Fibroblast of the aortic adventitia (primary cell): ENCODE results near the gene BRD7. TPM values are rescaled to one million over a fixed set of nuclear protein-coding genes. Genes with fewer than 3 reads are reported as not detected.
A peak's percentile ranks its signal among the peaks of the same experiment; 100 is the strongest.

Source experiments
- DNase-seq: peaks from one replicate; pipeline ENCODE4 v3.0.0-alpha.2; 2010; ENCODE audit warnings: low read depth
- H3K4me3 ChIP-seq: 2 replicates; pipeline ENCODE4 v1.5.1; 2011; ENCODE audit warnings: low read depth, mild to moderate bottlenecking, control low read depth, low read length, moderate library complexity
- total RNA-seq: library from RNA; depleted of rRNA; stranded (reverse); fragments of >200 nt; gene quantifications from 2 replicates; pipeline ENCODE4 v1.2.3, GENCODE V29; 2012; ENCODE audit warnings: low replicate concordance
- TF ChIP-seq, protein P1 (sequence below): IDR thresholded peaks from 2 replicates; pipeline ENCODE4 v1.5.1; 2011; ENCODE audit warnings: mild to moderate bottlenecking, low read length, control low read depth, inconsistent platforms; ENCODE audit not compliant: insufficient read depth

The BRD7 gene
- total RNA-seq, 1 donor = 34.0 TPM

DNA sequence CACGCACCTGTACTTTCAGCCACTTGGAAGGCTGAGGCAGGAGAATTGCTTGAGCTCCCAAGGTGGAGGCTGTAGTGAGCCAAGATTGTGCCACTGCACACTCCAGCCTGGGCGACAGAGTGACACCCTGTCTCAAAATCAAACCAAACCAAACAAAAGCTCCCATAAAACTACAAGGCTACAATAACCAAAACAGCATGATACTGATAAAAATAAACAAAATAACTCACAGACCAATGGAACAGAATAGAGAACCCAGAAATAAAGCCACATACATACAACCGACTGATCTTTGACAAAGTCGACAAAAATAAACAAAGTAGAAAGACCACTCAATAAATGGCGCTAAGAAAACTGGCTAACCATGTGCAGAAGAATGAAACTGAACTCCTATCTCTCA is 37.2 kb downstream of the BRD7 start:
- H3K4me3 ChIP-seq = no peak overlapping the region
- TF ChIP-seq, protein P1, sequence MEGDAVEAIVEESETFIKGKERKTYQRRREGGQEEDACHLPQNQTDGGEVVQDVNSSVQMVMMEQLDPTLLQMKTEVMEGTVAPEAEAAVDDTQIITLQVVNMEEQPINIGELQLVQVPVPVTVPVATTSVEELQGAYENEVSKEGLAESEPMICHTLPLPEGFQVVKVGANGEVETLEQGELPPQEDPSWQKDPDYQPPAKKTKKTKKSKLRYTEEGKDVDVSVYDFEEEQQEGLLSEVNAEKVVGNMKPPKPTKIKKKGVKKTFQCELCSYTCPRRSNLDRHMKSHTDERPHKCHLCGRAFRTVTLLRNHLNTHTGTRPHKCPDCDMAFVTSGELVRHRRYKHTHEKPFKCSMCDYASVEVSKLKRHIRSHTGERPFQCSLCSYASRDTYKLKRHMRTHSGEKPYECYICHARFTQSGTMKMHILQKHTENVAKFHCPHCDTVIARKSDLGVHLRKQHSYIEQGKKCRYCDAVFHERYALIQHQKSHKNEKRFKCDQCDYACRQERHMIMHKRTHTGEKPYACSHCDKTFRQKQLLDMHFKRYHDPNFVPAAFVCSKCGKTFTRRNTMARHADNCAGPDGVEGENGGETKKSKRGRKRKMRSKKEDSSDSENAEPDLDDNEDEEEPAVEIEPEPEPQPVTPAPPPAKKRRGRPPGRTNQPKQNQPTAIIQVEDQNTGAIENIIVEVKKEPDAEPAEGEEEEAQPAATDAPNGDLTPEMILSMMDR = no peak
- DNase-seq = no peak

DNA sequence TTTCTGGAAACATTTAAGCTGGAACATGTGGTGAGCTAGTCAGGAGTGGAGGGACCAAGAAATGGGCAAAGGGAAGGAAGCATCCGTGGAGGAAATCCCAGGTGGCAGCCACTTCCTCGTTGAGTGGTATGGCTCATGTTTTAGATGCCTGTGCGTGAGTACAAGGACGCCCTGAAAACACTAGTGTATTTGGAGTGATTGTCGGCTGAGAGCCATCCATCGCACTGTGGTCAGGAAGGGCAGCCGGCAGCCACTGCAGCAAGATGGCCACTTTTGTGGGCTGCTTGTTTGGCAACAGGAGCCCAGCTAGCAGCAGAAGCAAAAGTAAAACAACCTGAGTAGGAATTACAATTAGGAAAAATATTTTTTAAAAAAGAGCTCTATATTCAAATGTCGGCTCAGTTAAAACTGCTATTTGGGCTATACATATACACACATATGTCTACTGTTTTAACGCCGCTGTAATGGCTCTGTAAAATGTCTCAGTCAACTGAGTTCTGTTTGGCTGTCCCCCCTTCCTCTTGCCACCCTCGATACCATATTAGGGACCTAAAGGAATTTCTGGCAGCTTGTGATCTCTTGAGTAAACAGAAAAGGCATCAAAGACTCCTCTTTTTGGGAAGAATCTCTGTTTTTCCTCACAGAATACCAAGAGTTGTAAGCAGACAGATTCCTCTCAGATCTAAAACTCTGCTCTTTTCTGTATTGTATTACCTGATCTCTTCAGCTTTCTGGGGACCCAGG is 39.2 kb downstream of the BRD7 start:
- no peak overlapping the region for H3K4me3 ChIP-seq
- no peak for DNase-seq
- TF ChIP-seq, protein P1 = no peak

DNA sequence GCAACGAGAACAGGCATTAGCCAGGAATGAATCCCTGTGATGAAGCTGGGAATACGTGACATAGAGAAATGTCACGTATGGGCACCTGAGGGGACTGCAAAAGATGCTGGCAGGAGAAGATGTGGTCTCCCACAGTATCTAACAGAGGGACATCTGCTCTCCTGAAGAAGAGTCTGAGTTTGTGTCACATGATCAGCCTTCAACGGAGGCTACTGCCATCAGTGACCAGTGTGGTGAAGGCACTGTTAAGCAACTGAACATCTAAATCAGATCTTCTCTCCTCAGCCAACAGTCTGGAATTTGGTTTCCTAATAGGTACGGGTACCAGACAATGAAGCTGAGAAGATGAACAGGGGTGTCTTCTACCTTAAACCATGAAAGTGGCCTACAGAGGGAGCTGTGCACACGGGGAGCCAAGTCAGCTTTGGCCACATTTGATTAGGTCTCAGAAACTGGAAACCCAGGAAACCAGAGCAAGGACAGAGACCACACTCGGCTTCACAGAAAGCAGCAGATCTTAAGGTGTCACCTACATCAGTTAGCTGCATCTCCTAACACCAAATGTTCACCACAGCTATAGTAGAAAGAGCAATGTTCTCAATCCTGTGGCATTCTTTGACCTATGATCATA is 41.8 kb downstream of the BRD7 start:
- no peak overlapping the region for H3K4me3 ChIP-seq
- DNase-seq = peak; percentile 47
- TF ChIP-seq, protein P1 = peak; percentile 52

DNA sequence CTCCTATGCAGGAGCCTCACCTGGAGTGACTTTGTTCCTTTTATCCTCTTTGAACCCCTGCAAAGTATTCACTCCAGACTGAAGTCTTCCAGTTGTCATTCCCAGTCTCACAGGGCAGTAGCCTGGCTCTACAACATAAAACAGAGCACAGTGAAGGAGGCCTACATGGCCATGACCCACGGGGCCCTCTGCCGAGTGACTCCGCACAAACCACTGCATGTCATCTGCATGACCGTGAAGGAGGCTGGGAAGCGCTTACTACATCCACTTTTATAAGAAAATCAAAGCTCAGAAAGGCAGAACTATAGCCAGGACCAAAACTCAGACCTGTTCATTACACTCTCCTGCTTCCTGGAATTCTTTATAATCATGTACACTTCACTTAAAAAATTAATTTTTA is 42.5 kb downstream of the BRD7 start:
- DNase-seq = no peak
- H3K4me3 ChIP-seq = no peak overlapping the region
- TF ChIP-seq, protein P1 = no peak

DNA sequence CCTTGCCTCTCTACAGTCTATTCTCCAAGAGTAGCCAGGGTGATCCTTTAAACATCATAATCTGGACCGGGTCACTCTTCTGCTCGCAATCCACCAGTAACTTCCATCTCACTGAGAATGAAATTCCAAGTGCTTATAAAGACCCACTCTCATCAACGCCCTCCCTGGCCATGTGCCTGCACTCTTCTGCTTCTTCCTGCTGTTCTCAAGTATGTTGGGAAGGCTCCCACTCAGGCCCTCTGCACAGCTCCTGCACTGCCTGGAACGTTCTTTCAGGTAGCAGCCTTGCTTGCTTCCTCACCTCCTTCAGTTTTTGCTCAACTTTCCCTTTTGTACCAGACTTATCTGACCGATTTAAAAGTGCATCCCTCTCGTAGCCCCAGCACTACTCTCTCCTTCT is 44.4 kb downstream of the BRD7 start:
- H3K4me3 ChIP-seq = no peak overlapping the region
- TF ChIP-seq, protein P1 = no peak
- no peak for DNase-seq

DNA sequence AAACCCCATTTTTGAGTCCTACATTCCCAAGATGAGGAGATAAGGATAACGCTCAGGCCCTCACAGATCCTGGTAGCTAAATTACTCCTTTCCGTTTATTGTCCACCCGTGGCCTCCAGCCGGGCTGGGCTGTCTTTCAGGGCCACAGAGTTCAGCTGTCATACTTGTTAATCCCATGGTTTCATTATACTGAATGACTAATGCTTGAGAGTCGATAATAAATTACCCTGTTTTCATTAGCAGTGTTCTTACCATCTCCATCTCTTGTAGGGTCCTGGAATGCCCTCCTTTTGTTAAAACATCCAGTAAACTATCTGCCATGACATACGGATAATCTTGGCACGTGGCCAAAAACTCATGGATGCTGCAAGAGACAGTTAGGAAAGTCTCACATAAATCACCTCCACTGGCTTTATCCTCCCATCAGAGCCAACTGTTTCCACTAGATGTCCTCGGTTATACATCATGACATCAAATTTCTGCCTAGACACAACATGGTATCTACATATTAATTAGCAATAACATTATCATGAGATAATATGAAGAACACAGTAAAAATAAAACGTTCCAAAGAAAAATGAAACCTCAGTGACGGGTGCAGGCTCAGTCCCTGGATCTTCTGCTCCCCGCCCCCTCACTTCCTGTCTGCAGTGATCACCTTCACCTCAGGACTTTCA is 45.3 kb downstream of the BRD7 start:
- TF ChIP-seq, protein P1 = peak; percentile 8
- DNase-seq = peak; percentile 52
- H3K4me3 ChIP-seq = no peak overlapping the region
